Neural progenitor cell (in vitro differentiated cells): Measurements from ENCODE around the gene SND1. TPM values are rescaled to one million over a fixed set of nuclear protein-coding genes. Genes with fewer than 3 reads are reported as not detected.

Experiments used
- DNase-seq: peaks from one replicate; pipeline ENCODE4 v3.0.0-alpha.2; 2016; ENCODE audit warnings: low spot score
- H2AFZ ChIP-seq: fragments of 200-600 bp; sonication (generic); replicated peaks from 2 replicates; pipeline ENCODE4 v1.6.1; 2016; ENCODE audit warnings: antibody characterized with exemption
- H3F3A ChIP-seq: fragments of 200-600 bp; sonication (generic); 2 replicates; pipeline ENCODE4 v1.6.1; 2016; ENCODE audit warnings: antibody characterized with exemption, low read depth
- H3K27ac ChIP-seq: fragments of 200-600 bp; sonication (generic); 2 replicates; pipeline ENCODE4 v1.5.1; 2016; ENCODE audit warnings: mild to moderate bottlenecking
- H3K27me3 ChIP-seq: fragments of 200-600 bp; sonication (generic); 2 replicates; pipeline ENCODE4 v1.6.1; 2016; ENCODE audit warnings: mild to moderate bottlenecking, moderate library complexity
- H3K36me3 ChIP-seq: fragments of 200-600 bp; sonication (generic); 2 replicates; pipeline ENCODE4 v1.5.1; 2016
- H3K4me1 ChIP-seq: fragments of 200-600 bp; sonication (generic); 2 replicates; pipeline ENCODE4 v1.6.1; 2016; ENCODE audit warnings: mixed run types
- H3K4me2 ChIP-seq: fragments of 200-600 bp; sonication (generic); 2 replicates; pipeline ENCODE4 v1.6.1; 2016
- H3K4me3 ChIP-seq: fragments of 200-600 bp; sonication (generic); 2 replicates; pipeline ENCODE4 v1.5.1; 2016
- H3K79me2 ChIP-seq: fragments of 200-600 bp; sonication (generic); 2 replicates; pipeline ENCODE4 v1.6.1; 2016; ENCODE audit warnings: low read depth
- H3K9ac ChIP-seq: fragments of 200-600 bp; sonication (generic); 2 replicates; pipeline ENCODE4 v1.6.1; 2016
- H3K9me3 ChIP-seq: fragments of 200-600 bp; sonication (generic); 2 replicates; pipeline ENCODE4 v1.5.1; 2016; ENCODE audit warnings: low read depth
- H4K20me1 ChIP-seq: fragments of 200-600 bp; sonication (generic); 2 replicates; pipeline ENCODE4 v1.6.1; 2016; ENCODE audit warnings: low read depth
- H3K27ac Mint-ChIP-seq: 3 replicates; pipeline ENCODE4 v1.8.0; 2021; ENCODE audit warnings: mixed read lengths
- H3K27me3 Mint-ChIP-seq: 2 replicates; pipeline ENCODE4 v1.8.0; 2022; ENCODE audit warnings: low read depth, mild to moderate bottlenecking, inconsistent platforms, moderate library complexity, mixed read lengths; ENCODE audit not compliant: insufficient read depth
- H3K36me3 Mint-ChIP-seq: 3 replicates; pipeline ENCODE4 v1.8.0; 2021; ENCODE audit warnings: mixed read lengths
- H3K4me1 Mint-ChIP-seq: 3 replicates; pipeline ENCODE4 v1.8.0; 2021; ENCODE audit warnings: mixed read lengths
- H3K4me3 Mint-ChIP-seq: 3 replicates; pipeline ENCODE4 v1.8.0; 2021; ENCODE audit warnings: mild to moderate bottlenecking, moderate library complexity, mixed read lengths
- H3K9me3 Mint-ChIP-seq: 3 replicates; pipeline ENCODE4 v1.8.0; 2020; ENCODE audit warnings: mixed read lengths
- CTCF ChIP-seq: fragments of 200-600 bp; sonication (generic); IDR thresholded peaks from 2 replicates; pipeline ENCODE4 v1.5.1; 2017; ENCODE audit warnings: antibody characterized with exemption, mild to moderate bottlenecking
- EZH2 ChIP-seq: fragments of 200-600 bp; sonication (generic); IDR thresholded peaks from 2 replicates; pipeline ENCODE4 v1.6.1; 2017; ENCODE audit warnings: antibody characterized with exemption, mild to moderate bottlenecking, moderate library complexity
- EZH2phosphoT487 ChIP-seq: fragments of 200-600 bp; sonication (generic); IDR thresholded peaks from 2 replicates; pipeline ENCODE4 v1.6.1; 2017; ENCODE audit warnings: antibody characterized with exemption
- total RNA-seq: library from RNA; depleted of rRNA; stranded (reverse); fragments of >200 nt; gene quantifications from 2 replicates; pipeline ENCODE4 v1.2.3, GENCODE V29; 2015; ENCODE audit warnings: low replicate concordance

SND1 gene
- total RNA-seq, 1 donor from 2014 or later, result 154 TPM

- Mint-ChIP-seq H3K4me1 (peaks cover 21% of the 10 kb centered on the region), H3K27ac (no peak overlapping the region), H3K36me3 (peaks cover 3% of the 10 kb centered on the region), H3K4me3 (no peak overlapping the region), H3K9me3 (no peaks in the 10 kb centered on the region), H3K27me3 (peaks cover 3% of the 10 kb centered on the region)
- no peaks in the 10 kb centered on the region for H3K9me3 ChIP-seq
- H3K9ac ChIP-seq, result no peak overlapping the region
- no peaks in the 10 kb centered on the region for H3K27me3 ChIP-seq
- no peaks in the 10 kb centered on the region for H3K36me3 ChIP-seq
- H3K4me2 ChIP-seq, result no peak overlapping the region
- H3K4me3 ChIP-seq, result no peak overlapping the region
- peaks cover 3% of the 10 kb centered on the region for H3F3A ChIP-seq
- H4K20me1 ChIP-seq, result peaks cover 13% of the 10 kb centered on the region
- H3K79me2 ChIP-seq, result no peaks in the 10 kb centered on the region
- TF ChIP-seq EZH2phosphoT487 (no peak), CTCF (no peak), EZH2 (no peak)
- H2AFZ ChIP-seq, result no peak overlapping the region
- no peak for DNase-seq
- H3K4me1 ChIP-seq, result peaks cover 12% of the 10 kb centered on the region
- no peak overlapping the region for H3K27ac ChIP-seq
Measured at GRCh38 chr7:128066395-128066794, 414.4 kb downstream of the SND1 start.

- peaks cover 3% of the 10 kb centered on the region for H3F3A ChIP-seq
- no peaks in the 10 kb centered on the region for H3K9me3 ChIP-seq
- peaks cover 13% of the 10 kb centered on the region for H4K20me1 ChIP-seq
- no peak overlapping the region for H3K4me3 ChIP-seq
- H3K4me1 ChIP-seq, result peaks cover 7% of the 10 kb centered on the region
- peak; percentile 36 for DNase-seq
- H3K27ac Mint-ChIP-seq, result no peak overlapping the region
- peaks cover 5% of the 10 kb centered on the region for H3K36me3 Mint-ChIP-seq
- no peak overlapping the region for H3K4me2 ChIP-seq
- H3K27me3 Mint-ChIP-seq, result peaks cover 2% of the 10 kb centered on the region
- no peaks in the 10 kb centered on the region for H3K79me2 ChIP-seq
- no peak overlapping the region for H3K4me3 Mint-ChIP-seq
- H2AFZ ChIP-seq, result no peak overlapping the region
- H3K36me3 ChIP-seq, result no peaks in the 10 kb centered on the region
- no peaks in the 10 kb centered on the region for H3K27me3 ChIP-seq
- H3K4me1 Mint-ChIP-seq, result peaks cover 17% of the 10 kb centered on the region
- no peak overlapping the region for H3K9ac ChIP-seq
- no peak overlapping the region for H3K27ac ChIP-seq
- no peak for TF ChIP-seq EZH2
- TF ChIP-seq CTCF, result peak; percentile 44
- H3K9me3 Mint-ChIP-seq, result no peaks in the 10 kb centered on the region
Measured at GRCh38 chr7:128066858-128067257, 414.9 kb downstream of the SND1 start.

DNA sequence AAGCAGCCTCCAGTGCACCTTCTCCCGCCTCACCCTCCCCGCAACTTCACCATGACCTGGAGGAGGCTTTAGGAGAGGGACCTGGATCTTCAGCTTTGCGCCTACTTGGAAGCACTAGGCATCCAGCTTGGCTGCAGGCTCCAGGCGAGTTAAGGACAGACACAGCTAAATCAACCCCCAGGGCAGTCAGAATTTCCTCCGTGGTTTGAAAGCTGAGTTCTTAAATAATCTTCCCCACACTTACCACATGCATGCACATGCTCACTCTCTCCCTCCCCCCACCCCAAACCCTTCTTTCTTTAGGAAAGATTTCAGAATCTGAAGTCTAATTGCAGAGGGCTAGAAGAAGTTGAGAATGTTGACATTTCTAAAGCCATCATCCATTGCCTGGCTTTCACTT lies 416.0 kb downstream of the SND1 start:
- no peak overlapping the region for H3K27ac ChIP-seq
- no peaks in the 10 kb centered on the region for H3K4me1 ChIP-seq
- no peaks in the 10 kb centered on the region for H3K79me2 ChIP-seq
- peaks cover 3% of the 10 kb centered on the region for H3K36me3 Mint-ChIP-seq
- H3K27me3 Mint-ChIP-seq, result peaks cover 2% of the 10 kb centered on the region
- H3K9ac ChIP-seq, result no peak overlapping the region
- no peak overlapping the region for H3K4me3 Mint-ChIP-seq
- peaks cover 11% of the 10 kb centered on the region for H3K4me1 Mint-ChIP-seq
- no peak overlapping the region for H3K4me3 ChIP-seq
- H3F3A ChIP-seq, result peaks cover 3% of the 10 kb centered on the region
- H3K36me3 ChIP-seq, result no peaks in the 10 kb centered on the region
- H2AFZ ChIP-seq, result no peak overlapping the region
- no peak for DNase-seq
- H3K27me3 ChIP-seq, result no peaks in the 10 kb centered on the region
- peaks cover 13% of the 10 kb centered on the region for H4K20me1 ChIP-seq
- H3K9me3 ChIP-seq, result no peaks in the 10 kb centered on the region
- no peak overlapping the region for H3K4me2 ChIP-seq
- no peak overlapping the region for H3K27ac Mint-ChIP-seq
- H3K9me3 Mint-ChIP-seq, result no peaks in the 10 kb centered on the region
- TF ChIP-seq EZH2phosphoT487, result no peak
- no peak for TF ChIP-seq EZH2
- no peak for TF ChIP-seq CTCF

- Mint-ChIP-seq H3K9me3 (no peaks in the 10 kb centered on the region), H3K36me3 (peaks cover 3% of the 10 kb centered on the region), H3K27me3 (peaks cover 2% of the 10 kb centered on the region), H3K4me3 (no peak overlapping the region), H3K27ac (peak overlapping the region; percentile 39), H3K4me1 (peaks cover 15% of the 10 kb centered on the region)
- no peaks in the 10 kb centered on the region for H3K79me2 ChIP-seq
- no peaks in the 10 kb centered on the region for H3K36me3 ChIP-seq
- H2AFZ ChIP-seq, result no peak overlapping the region
- peaks cover 13% of the 10 kb centered on the region for H4K20me1 ChIP-seq
- no peak overlapping the region for H3K9ac ChIP-seq
- no peaks in the 10 kb centered on the region for H3K9me3 ChIP-seq
- H3K4me2 ChIP-seq, result no peak overlapping the region
- no peaks in the 10 kb centered on the region for H3K27me3 ChIP-seq
- TF ChIP-seq EZH2phosphoT487, result no peak
- DNase-seq, result no peak
- H3K4me1 ChIP-seq, result no peaks in the 10 kb centered on the region
- peaks cover 3% of the 10 kb centered on the region for H3F3A ChIP-seq
- no peak overlapping the region for H3K27ac ChIP-seq
- no peak overlapping the region for H3K4me3 ChIP-seq
Measured at GRCh38 chr7:128068785-128069184, 416.8 kb downstream of the SND1 start.
